GM21723 (cell line): ENCODE data around the gene HLA-DPA1.

Experiments
- ATAC-seq: cut with Tn5 transposase; IDR thresholded peaks from one replicate; pipeline ENCODE4 v1.9.1; 2021; ENCODE audit warnings: mild to moderate bottlenecking, moderate library complexity; ENCODE audit not compliant: unreplicated experiment

Gene HLA-DPA1

DNA sequence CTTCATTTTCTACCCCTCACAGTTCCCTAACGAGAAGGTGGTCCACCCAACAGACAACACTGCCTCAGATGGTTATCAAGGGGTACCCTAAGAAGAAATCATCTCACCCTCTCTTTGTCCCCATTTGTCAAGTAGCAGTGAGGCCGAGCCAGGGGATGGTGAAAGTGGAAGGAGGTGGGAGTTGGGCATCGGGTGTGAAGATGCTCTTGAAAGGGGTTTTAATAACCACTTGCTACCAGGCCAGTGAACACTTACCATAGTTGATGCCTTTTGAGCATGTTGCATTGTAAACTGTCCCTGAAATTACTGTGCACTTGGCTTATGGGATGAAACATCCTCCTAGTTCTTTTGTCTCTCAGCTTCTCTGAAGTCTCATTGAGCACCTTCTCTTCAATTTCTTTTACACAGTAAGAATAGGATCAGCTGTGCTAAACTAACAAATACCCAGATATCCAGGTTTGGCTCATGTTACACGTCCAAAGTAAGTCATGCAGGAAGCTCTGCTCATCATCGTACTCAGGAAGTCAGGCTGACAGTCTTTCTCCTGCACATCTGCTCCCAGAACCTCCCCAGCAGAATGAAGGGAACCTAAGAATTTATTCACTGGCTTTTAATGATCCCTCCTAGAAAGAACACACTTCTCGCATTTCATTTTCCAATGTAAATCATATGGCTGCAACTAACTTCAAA, 15.6 kb upstream of the HLA-DPA1 start:
- no peak for ATAC-seq

DNA sequence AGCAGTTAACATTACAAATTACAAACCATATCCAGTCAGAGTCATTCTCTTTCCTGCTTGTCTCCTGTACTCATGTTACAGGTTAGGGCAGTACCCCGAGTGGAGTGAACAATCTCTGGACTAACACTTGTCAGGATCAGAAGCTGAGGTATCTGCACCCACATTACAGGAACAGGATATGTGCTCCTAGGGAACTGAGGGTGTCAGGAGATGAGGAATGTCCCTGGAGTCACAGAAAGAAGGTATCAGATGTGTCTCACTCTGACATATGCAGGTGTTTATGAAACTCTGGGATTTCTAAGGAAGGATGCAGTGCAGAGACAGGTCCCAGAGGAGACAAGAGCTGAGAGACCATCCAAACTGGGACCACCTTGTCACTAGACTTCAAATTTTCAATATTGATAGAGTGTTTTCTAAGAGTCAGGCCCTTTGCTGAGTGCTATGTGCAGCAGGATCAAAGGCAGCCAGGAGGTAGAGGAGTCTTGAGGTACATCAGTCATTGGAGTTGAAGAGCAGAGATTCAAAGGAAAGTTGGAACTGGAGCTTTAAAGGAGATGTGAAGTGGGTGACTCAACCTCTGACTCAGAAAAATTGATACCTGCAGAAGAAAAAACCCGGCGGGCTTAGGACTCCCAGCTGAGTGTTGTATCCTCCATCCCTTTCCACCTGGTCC, 14.9 kb upstream of the HLA-DPA1 start:
- no peak for ATAC-seq

DNA sequence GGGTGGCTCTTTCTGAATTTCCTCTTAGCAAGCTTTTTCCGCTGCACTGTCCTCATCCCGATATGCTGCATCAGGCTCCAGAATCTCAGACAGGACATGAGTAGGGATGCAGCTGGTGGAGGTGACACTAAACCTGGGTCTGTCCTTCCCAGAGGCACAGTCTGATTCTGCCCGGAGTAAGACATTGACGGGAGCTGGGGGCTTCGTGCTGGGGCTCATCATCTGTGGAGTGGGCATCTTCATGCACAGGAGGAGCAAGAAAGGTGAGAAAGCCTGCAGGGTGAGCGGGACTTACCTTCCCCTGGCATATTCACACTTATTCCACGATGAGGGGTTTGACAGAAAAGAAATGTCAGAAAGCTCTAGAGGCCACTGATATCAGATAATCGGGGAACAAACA, 12.2 kb upstream of the HLA-DPA1 start:
- ATAC-seq: no peak

DNA sequence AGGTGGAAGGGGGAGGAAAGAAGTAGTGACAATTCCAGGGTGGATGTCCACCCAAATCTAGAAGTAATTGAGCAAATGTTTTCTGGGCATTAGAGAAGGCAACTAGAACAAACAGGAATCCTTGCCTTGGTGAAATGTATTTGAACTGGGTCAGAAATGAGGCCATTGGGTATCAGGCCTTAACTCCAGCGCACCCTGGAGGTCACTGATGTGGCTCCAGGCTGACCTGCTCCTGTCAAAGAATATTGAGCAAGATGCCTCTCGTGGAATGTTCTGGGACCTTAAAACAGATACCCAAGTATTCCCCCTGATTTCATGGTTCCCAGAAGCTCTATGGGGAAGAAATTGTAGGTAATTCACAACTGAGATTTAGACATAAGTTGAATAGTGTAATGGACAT, 9.3 kb upstream of the HLA-DPA1 start:
- no peak for ATAC-seq

DNA sequence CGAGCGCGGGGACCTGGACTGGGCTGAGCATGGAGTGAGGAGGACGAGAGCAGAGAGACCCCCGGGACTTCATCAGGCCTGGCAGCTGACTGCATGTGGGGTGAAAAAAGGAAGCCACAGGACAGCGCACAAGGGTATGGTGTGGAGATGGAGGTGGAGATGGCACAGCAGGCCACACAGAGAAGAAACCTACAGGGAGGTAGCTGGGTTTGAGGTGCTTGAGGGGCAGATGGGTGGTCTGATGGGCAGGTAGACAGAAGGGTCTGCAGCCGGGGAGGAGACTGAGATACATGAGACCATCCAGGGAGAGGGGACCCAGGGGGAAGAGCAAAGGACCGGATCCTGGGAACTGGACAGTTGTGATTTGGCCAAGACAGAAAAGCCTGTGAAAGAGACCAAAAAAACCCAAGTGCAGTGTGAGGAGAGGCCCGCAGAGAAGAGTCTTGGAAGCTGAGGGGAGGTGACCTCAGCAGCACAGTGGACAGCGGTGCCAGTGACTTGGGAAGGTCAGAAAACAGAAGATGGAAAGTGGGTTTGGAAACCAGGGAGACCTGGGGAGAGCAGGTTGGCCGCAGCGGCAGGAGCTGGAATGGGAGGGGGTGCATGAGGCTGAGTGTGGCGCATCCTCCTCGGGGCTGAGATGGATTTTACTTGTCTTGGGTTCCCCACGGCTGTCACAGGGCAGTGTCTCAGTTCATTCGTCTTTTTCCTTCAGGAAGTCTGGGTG, 7.8 kb upstream of the HLA-DPA1 start:
- no peak for ATAC-seq

DNA sequence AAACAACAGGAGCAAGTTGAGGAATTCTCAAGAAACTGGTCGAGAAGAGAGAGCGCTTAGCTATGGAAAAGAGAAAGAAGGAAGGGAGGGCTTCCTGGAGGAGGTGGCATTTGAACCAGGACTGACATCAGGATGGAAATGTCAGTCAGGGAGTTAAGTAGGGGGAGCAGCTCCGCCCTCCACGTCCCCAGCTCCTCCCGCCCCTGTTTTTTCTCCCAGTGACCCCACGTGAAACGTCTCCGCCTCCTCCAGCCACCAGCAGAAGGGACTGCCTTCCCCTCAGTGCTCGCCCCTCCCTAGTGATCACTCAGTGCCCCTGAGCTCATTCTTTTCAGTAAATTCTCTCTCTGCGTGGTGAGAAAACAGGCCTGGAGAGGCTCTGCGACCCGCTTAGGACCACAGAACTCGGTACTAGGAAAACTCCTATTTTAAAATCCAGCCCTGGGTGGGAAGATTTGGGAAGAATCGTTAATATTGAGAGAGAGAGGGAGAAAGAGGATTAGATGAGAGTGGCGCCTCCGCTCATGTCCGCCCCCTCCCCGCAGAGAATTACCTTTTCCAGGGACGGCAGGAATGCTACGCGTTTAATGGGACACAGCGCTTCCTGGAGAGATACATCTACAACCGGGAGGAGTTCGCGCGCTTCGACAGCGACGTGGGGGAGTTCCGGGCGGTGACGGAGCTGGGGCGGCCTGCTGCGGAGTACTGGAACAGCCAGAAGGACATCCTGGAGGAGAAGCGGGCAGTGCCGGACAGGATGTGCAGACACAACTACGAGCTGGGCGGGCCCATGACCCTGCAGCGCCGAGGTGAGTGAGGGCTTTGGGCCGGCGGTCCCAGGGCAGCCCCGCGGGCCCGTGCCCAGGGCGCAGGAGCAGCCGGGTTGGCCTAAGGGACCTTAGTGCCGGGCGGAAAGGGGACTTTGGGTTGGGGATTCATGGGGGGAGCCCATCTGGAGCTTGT, 7.0 kb upstream of the HLA-DPA1 start:
- ATAC-seq: no peak

DNA sequence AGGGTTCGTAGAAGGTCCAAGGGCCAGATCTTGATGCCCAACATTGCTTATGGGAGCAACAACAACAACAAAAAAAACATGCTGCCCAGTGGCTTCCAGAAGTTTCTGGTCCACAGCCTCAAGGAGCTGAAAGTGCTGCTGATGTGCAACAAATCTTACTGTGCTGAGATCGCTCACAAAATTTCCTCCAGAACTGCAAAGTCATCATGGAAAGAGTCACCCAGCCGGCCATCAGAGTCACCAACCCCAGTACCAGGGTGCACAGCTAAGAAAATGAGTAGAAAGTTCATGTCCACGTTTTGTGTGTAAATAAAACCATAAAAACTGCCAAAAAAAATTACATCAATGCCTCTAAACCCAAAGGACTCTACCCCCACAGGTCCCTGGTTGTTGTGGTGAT, 6.1 kb upstream of the HLA-DPA1 start:
- no peak for ATAC-seq

DNA sequence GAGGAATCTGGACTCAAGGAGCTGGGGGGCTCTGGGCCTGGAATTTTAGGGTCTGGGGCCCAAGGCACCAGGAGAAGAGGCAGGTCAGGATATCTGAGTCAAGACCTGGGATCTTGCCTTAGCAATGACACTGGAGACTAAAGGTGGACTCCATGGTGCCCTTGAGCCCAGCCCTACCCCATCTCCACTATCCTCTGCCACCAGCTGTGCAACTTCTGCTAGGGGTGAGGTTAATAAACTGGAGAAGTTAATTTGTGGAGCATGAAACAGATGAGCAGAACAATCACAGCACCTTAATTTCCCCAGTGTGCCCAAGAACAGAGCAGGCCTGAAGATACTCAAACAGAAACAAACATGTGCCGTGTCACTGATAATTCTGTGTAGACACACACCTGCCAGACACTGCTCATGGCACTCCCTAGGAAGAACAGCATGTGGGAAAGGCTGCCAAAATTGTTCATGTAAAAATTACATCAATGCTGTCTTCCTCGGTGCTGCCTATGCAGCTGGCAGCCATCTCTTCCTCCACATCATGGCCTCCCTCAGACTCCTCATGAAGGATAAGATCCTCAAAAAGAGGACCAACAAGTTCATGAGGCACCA, 5.6 kb upstream of the HLA-DPA1 start:
- no peak for ATAC-seq

DNA sequence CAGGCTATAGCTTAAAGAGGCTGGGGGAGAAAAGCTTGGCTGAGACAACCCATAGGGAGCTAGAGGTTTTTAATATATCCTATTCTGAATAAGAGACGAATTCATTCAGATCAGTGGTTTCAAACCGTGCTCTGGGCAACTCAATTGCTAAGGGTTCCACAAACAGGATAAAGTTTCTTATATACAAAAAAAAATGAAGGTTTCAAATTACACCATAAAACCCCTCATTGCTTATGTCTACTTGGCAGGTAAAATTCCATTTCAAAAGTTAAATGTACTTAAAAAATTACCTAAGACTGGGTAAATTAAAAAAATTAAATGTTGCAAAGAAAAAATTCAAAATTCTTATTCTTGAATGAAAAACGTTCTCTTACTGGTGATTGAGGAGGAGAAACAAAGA, 5.0 kb upstream of the HLA-DPA1 start:
- ATAC-seq: no peak

DNA sequence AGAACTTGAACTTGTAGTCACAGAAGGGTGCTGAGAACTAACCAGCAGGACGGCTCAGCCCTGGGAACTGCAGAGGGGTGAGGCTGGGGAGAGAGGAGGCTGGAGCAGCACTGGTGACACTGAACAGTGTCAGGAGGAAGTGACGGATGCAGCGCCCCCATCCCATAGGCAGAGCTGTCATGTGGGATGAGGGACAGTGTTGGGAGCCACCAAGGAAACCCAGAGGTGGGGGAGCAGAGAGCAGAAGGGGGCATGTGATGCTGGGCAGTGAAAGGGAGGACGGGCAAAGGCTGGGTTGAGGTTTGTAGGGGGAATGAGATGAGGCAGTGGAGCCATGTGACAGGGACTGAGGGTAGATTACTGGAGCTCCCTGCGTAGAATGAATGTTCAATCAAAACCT, 4.5 kb upstream of the HLA-DPA1 start:
- no peak for ATAC-seq

DNA sequence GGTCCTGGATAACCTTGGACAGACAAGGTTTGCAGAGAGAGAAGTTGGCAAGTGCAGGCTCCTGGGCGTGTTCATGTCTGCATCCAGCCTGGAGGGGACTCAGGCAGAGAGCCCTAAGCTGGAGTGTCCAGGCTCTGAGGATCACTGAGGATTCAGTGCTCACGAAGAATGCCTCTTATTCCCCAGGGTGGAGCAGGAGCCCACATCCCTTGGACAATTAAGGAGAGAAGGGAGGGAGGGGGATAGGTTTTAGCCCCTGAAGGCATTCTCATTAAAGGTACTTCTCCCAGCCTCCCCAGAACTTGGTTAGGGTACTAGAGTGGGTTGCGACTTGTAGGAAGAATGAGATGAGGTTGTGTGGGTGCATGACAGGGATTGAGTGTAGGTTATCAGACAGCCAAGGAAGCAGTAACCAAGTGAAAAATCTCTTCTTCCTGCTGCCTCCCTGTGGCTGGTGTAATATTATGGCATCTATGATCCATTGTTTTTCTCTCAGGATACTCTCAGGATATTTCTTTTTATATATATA, 3.0 kb upstream of the HLA-DPA1 start:
- no peak for ATAC-seq

DNA sequence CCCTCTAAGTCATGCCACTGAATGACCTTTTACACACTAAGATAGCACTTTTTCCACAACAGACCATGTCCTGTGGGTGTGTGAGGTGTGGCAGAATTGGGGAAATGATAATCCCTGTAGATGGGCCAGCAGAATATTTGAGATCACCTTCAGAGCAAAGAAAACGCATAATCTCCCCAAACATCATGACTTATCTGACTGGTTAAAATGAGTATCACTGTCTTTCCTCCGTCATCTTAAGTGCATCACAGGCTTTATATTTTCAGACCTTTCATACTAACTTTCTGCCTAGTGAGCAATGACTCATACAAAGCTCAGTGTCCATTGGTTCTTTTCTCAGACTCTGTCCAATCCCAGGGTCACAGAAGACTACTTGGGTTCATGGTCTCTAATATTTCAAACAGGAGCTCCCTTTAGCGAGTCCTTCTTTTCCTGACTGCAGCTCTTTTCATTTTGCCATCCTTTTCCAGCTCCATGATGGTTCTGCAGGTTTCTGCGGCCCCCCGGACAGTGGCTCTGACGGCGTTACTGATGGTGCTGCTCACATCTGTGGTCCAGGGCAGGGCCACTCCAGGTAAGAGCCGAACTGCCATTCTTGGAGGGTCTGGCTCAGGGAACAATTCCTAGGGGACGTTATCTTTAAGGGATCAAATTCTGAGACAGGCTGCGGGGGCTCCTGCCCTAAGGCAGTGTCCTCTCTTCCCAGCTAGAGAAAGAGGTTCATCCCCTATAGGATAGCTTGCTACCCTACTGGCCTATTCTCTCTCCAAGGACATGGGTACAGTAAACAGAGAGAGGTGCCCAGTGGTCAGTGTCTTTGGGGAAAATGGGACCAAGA, 2.3 kb upstream of the HLA-DPA1 start, which contains the start of gene HLA-DPB1:
TSS of gene HLA-DPB1 (plus strand) at position 423 of the 838 bp plus-strand sequence. CDS start at position 475, 52 bp downstream.
- ATAC-seq: peak; percentile 75

DNA sequence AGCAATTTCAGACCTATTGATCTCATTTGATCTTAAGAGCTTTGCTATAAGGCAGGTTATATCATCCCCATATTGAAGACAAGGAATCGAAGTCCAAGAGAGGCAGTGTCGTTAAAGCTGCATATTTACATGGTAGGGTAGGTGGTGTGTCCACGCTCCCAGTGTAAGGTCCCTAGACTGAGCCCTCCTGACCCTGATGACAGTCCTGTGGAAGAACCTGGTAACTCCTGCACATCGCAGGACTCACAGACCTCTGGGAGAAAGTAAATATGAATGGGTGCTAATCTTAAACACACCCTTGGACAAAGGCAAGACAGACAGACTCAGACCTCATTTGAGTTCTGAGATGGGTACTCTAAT, 1.7 kb upstream of the HLA-DPA1 start:
- peak; percentile 11 for ATAC-seq

DNA sequence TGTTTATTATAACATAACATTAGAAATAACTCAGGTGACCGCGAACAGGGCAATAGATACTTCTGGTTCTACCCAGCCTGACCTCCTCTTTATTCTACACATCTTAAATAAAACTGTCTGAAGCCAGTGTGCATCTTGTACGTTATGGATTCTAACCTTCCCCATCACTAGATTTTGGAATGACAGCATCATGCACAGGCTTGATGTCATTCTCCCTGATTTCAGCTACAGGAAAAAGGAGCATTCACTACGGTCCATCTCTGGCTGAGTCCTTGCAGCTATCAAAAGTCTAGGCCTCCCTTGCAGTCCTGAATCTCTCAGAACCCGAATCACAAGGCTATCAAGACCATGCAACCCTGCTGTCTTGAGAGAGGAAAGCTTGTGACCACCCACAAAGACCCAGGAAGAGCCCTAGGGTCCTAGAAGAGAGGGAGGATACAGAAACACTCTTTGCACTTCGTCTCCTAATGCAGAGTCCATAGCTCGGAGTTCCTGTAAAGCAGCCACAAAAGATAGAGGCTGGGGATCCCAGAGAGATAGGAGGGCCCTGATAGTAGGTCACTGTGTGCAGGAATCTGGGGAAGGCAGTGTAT, 845 bp downstream of the HLA-DPA1 start:
- no peak for ATAC-seq

DNA sequence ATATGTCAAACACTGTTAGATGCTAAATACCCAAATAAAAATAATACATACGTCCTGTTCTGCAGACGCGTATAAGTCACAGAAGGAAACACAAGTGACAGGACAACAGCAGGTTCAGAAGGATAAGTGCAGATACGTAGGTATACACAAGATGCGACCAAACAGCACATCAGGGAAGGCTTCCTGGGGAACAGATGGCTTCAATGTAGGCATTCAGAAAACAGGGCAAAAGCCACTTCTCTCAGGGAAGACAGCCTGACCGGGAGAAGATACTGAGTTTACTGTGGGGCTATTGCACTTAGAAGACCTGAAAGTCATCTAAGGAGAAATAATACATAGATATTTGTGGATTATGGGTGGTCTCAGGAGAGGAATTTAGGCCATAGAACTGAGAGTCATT, 1.9 kb downstream of the HLA-DPA1 start:
- ATAC-seq: no peak

DNA sequence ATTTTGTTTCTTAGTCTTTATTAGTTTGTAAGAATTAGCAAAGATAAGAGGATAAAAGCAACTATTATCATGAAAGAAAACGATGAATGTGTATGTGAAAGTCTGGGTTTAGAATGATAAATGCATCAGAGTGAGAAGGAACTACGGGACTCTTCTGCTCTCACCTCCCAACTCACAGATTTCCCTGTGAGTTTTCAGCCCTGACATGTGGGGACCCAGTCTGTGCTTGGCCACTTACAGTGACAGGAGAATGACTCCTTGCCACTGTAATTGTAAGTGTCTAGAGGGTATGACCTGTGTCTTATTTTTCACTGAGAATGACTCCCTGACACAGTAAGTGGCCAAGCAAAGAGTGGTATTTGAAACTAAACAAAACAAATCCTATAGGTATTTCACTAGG, 2.5 kb downstream of the HLA-DPA1 start:
- no peak for ATAC-seq

DNA sequence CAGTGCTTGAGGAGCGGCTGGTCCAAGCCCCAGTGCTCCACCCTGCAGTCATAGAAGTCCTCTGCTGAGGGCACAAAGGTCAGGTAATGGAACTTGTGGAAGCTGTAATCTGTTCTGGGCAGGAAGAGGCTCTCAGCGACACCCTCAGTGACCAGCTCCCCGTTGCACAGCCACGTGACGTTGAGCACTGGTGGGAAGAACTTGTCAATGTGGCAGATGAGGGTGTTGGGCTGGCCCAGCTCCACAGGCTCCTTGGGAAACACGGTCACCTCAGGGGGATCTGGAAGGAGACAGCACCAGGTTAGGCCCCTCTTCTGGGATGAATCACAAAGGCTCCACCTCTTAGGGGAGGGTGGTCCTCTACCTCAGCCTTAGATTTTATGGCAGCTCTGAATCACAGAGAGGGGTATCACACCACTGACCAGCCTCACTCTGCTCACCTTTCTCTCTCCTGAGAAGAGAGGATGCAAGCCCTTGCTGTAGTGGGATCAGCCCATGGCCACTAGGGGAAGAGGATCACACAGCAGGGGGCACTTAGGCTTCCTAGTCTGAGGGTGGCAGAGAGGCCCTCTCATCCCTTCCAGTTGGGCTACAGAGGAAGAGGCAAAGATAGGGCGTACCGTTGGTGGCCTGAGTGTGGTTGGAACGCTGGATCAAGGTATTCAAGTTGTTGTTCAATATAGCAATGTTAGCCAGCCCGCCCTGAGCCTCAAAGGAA, 4.3 kb downstream of the HLA-DPA1 start:
- ATAC-seq: no peak

DNA sequence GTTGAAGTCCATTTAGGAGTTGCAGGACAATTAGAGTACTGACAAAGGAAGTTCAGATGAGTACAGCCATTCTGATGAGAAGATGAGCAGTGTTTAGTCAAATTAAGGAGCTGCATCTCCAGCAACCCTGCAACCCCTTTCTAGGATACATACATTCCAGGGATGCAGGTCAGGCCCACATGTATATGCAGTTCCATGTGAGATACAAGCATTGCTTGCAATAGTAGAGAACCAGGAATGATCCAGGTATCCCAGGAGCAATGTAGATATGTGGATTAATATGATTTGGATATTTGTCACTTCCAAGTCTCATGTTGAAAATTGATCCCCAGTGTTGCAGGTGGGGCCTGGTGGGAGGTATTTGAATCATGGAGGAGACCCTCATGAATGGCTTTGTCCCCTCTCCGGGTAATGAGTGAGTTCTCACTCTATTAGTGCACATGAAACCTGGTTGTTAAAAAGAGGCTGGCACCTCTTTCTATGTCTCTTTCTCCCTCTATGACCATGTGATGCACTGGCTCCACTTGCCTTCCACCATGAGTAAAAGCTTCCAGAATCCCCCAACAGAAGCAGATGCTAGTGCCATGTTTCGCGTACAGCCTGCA, 6.4 kb downstream of the HLA-DPA1 start:
- no peak for ATAC-seq
